HG03442 (cell line): ENCODE measurements around the gene RPS6KA2.

ENCODE experiments used
- ATAC-seq: cut with Tn5 transposase; IDR thresholded peaks from one replicate; pipeline ENCODE4 v1.9.1; 2021; ENCODE audit warnings: mild to moderate bottlenecking, moderate library complexity; ENCODE audit not compliant: unreplicated experiment

Gene RPS6KA2

DNA sequence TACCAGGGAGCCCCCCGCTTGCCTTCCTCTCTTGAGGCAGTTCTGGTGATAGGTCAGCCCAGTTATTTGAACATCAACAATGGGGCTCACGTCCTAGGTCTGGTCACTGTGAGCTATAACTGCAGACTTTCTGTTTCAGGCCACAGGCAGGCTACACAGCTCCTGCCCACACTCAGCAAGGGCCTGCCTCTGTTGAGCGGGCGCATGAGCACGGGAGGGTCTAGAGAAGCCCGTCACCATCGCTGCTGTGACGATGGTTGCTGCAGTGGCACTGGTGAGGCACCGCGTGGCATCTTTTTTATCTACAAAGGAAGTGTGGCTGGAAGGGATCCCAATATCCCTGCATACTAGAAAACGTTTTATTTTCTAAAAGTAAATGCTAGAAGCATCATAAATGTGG lies 118.3 kb downstream of the RPS6KA2 start:
- no peak for ATAC-seq

DNA sequence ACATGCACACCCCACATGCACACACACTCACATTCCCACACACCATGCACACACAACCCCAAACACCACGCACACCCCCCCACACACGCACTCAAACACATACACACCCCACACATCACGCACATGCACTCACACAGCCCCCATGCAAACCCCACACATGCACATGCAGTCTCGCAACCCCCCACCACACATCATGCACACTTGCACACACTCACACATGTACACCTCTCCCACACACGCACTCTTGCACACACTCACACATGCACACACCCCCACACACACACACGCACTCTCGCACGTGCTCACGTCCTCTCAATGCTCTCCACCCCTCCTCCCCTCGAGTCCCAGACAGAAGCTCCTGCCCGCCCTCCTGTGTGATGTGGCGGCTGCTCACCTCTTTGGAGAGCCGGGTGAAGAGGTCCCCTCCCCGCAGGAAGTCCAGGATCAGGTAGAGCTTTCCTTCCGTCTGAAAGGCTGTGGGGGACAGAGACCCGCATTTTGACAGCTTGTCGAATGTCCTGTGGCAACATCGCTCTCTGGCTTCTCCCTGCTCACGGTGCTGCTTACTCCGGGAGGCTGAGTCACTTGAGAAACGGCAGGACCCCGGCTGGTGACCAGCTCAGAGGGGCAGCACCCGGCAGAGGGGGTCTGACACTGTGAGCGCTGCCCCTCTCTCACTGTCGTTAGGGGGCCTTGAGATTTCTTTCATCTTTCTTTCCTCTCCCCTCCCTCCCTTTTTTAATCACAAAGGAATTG lies 119.1 kb downstream of the RPS6KA2 start:
- no peak for ATAC-seq

DNA sequence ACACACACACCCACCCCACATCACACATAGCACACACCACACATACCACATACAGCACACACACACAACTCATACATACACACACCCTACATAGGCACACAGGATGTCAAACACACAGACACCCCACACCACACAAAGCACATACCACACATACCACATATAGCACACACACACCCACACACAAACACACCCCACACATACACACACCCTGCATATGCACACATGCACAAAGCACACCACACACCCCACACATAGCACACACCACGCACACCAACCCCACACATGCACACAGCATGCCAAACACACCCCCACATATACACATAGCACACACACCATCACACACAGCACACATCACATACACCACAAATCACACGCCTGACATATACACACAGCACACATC lies 119.7 kb downstream of the RPS6KA2 start:
- no peak for ATAC-seq

DNA sequence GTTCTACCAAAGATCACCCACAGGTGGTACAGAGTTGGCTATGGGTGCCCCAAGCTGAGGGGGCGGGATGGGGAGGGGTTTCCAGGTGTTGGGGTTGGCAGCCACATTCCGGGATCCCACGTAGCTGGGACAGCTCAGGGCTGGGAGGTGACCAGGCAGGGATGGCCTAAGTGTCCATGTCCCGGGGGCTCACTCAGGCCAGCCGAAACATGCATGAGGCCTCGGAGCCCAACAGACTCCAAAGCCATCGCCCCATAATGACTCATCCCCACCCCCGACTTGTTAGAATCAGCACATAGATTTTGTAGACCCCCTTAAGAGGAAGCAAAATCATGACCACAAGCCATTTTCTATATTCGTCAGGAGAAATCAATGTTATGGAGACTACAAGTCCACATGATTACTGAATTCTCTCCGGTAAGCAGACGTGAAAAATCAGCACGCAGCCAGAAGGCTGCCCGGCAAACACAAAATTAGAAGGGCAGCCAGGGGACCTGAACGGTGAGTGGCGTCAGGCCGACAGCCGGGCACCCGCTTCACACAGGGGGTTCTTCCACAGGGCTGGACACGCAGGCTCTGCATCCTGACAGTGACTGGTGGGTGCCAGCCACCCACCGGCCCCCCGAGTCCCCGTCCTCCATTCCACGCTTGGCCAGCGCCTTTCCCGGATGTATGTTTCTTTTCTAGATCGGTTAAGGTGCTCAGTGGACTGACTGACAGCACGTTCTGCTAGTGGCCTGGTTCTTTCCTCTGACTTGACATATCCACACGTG lies 121.7 kb downstream of the RPS6KA2 start:
- no peak for ATAC-seq

DNA sequence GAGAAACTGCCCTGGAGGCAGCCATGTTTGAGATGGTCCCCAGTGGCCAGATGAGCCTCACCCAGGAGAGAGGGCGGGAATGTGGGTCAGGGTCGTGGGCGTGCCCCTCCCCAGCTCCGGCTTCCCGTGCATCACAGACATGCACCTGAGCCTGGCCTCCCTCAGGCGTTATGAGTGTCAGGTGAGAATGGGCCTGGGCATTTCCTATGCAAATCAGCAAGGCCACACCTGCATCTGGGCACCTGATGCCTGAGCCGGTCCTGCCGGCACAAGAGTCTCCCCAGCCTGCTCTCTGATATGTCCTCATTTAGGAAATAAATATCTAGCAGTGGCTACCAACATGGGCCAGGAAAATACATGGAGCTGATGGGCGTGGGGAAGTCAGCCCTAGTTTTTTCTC lies 123.0 kb downstream of the RPS6KA2 start:
- no peak for ATAC-seq

DNA sequence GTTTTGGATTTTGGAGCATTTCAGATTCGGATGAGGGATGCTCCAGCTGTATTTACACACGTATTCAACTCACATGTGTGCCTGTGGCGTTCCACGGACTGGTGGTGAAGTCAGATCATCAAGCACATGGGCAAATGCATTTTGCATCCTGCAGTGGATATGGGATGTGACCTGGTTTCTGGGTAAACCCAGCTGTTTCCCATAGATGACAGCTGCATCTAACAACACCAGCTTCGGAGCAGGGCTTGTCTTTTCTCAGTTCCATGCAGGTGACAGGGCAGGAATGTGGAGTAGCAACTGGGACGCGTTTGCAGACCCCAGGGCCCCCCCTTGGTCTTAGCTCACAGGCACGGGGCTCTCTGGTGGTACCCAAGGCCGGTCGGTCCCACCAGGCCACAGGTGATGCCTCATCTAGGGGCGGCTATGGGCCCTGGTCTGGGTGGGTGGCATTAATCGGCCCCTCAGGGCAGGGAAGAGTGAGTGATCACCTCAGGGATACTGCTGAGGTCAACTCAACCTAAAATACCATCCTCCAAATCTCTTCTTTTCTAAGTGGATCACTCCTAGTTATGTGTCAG lies 123.8 kb downstream of the RPS6KA2 start:
- no peak for ATAC-seq

DNA sequence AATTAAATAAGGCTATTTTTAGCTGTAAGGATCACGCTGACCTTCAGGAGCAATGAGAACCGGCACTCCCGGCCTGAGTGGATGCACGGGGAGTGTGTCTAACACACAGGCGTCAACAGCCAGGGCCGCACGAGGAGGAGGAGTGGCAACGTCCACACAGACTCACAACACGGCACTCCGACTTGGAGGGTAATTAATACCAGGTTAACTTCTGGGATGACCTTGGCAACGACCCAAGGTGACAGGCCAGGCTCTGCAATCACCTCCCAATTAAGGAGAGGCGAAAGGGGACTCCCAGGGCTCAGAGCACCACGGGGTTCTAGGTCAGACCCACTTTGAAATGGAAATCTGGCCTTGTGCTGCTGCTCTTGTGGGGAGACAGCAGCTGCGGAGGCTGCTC lies 124.6 kb downstream of the RPS6KA2 start:
- ATAC-seq = no peak

DNA sequence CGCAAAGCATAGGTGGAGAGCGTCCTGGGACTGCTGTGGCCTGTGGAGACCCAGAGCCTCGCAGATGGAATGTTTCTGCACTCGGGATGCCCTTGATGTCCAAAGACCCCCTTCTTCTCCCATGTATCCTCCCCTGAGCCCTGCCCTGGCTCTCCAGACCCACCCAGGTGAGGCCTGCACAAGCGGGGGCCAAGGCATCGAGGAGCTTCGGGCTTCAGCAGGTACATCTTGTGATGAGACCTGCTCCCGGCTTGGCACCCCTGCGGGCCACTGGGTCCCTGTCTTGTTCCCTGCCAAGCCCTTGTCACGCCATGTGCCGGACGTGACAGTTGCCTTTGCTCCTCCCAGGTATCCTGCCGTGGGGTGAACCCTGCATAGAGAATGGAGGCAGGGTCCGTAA lies 125.8 kb downstream of the RPS6KA2 start:
- ATAC-seq = no peak

DNA sequence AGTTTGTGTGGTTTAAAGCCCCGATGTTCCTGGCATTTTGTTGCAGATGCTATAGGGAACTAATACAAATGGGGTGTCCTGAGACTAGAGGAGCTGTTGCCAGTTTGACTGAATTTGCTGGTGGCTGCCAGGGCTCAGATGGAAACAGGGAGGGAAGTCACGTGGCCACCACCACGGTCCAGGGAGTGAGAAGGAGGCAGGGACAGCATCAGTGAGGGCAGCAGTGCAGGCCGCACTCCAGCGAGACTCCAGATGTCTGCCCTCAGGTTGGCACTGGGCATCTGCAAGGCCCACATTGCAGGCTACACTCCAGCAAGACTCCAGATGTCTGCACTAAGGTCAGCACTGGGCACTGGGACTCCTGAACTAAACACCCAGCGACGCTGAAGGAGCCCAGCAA lies 126.8 kb downstream of the RPS6KA2 start:
- ATAC-seq = no peak

DNA sequence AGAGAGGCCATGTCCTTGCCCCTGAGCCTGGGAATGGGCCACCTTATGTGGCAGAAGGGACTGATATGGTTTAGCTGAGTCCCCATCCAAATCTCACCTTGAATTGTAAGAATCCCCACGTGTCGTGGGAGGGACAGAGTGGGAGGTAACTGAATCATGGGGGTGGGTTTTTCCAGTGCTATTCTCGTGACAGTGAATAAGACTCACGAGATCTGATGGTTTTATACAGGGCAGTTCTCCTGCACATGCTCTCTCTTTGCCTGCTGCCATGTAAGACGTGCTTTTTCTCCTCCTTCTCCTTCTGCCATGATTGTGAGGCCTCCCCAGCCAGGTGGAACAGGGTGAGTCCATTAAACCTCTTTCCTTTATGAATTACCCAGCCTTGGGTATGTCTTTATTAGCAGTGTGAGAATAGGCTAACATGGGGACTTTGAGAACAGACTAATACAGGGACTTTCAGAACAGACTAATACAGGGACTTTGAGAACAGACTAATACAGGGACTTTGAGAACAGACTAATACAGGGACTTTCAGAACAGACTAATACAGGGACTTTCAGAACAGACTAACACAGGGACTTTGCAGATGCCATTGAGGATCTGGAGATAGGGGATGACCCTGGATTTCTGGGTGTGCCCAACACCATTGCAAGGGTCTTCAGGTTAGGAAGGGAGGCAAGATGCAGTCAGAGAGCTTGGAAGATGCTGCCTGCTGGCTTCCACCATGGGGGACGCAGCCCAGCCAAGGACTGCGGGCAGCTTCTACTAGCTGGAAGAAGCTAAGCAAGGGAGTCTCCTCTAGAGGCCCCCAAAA lies 127.5 kb downstream of the RPS6KA2 start:
- peak; percentile 85 for ATAC-seq

DNA sequence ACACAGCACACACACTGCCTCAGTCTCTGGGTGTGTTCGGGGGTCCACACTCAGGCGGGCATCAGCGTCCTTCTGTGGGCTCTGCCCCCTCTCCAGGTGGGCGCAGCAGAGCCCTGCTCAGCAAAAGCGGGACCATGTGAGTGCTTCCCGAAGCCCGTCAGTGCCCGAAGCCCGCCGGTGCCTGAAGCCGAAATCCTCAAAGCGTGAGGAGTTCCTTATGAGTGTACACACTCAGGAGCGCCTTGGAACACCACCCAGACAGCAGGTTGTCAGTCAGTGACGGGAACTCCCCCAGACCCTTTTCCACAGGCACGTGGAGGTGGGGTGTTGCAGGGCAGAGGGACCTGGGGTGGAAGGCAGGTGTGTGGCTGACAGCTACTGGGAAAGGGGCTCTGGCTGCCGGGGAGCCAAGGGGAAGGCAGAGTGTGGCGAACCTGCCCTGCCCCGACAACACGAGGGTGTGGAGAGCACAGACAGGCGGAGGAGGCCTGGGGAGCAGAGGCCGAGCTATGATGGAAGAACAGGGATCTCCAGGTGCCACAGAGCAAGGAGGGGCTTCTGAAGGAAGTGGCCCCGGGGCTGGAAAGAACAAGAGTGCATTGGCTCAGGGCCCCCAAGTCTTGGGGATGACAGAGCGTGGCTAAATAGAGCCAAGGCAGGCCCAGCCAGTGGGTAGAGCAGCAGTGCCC lies 128.2 kb downstream of the RPS6KA2 start:
- ATAC-seq = no peak

DNA sequence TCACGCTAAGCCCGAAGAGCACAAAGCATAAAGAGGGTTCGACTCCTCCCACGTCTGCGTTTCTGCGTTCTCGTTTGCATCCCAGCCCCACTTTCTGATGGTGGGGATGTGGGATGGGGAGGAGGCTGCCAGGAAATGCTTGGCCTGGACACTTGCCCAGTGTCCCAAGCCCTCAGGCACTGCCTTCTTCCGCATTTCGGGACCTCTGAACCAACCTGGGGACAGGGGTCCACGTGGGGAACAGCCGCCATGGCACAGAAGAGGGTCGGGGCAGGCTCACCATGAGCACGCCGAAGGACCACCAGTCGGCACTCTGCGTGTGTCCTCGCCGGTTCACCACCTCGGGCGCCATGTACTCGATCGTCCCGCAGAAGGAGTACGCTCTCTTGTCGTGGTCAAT lies 128.8 kb downstream of the RPS6KA2 start:
- no peak for ATAC-seq

DNA sequence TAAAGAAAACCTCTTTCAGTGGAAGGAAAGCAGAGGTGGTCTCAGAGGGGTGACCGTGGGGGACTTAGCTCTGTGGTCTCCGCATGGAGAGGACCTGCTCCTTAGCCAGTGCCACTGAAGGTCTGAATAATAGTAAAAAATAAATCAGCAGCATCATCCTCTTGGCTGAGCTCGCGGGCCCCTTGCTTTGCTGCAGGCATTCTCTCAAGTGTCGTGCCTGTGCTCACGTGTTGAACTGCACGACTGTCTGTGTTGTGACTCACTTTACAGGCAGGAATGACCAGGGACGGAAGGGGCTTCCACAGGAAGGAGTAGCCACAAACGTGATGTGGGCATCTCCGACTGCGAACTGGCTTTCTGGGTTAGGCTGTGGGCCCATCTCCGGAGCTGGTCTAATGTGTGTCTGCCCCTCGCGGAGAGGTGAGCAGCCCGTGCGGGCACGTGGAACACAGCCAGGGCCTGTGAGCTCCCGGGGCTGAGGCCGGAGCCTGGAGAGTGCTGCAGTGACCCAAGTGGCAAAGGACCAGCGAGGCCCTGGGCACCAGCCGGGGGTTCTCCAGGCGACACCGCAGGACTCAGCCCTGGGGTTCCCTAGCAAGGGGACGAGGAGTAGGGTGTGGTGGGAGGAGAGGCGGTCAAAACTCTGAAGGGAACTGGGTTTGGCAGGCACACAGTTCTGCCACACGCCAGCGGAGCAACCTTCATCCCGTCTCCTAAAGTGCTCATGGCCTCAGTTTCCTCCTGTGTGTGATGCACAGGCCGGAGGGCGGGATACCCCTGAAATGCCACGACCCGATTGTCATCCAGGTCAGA lies 129.8 kb downstream of the RPS6KA2 start:
- no peak for ATAC-seq

DNA sequence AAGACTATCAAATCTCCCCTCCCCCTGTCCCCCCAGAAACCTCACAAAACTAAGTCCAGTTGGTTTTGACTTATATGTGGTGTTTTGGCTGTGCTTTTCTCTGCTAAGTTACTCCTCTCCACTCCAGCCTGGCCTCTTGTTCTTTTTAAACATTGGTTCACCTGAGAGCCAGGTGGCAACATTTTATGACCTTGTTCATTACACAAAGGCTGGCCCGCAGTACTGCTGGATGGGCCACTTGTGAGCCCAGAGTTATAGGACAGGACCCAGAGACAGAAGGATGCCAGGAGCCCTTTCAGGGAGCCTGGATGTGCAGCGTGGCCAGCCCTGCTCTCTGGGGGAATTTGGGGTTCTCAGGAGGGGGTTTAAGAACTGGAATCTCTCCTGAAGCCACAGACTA lies 130.6 kb downstream of the RPS6KA2 start:
- ATAC-seq = no peak

DNA sequence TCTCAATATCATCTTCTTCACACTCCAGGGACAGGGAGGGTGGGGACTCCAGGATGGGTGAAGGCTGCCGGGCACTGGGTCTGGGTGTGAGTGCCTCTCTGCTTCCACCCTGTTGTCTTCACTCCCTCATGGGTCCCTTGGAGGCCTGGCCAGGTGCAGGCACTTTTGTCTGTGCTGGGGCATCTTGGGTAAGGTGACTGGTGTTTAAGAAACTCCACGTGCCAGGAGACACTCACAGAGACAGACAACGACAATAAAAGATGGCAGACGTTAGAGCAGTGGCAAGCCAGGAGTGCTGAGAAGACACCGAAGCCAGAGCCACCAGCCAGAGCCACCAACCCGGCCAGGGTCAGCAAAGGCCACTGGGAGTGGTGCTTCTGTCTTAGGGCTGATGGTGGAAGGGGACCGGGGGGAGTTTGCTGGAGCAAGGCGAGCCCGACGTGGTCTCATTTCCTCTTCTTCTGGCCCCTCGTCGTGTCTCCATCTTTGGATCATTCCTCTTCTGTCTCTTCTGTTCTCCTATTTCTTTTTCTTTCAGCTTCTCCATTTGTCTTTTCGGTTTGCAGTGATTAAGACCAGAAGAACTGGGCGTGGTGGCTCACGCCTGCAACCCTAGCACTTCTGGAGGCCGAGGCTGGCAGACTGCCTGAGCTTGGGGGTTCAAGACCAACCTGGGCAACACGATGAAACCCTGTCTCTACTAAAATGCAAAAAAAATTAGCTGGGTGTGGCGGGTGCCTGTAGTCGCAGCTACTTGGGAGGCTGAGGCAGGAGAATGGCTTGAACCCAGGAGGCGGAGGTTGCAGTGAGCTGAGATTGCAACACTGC lies 131.3 kb downstream of the RPS6KA2 start:
- no peak for ATAC-seq

DNA sequence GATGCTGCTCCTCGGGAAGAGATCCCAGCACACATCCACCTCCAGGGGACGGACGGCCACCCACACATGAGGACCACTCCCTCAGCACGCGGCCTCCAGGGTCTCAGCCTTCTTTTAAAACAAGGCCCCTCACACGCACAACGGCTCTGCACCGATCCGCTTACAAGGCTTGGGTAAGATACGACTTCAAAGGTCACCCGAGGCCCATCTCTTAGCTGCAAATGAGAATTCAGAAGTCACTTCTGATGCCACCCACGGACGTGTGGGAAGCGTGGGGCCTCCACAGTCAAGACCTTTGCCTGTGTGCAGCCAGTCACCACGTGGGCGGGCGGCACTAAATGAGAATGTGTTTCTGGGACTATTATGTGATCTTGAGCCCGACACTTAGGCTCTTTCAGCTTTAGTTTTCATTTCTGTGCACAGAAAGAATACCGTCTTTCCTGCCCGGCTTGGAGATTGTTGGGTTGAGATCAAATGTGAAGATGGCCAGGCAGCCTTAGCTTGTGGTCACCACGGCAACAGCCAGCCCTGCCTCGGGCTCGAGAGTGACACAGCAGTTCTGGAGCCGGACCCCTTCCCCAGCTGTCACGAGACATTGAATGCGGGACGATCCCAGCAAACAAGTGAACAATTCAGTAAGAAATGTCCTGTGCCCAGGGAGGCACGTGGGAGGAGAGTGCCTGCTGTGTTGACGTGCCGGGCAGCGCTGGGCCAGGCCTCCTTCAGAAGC lies 132.1 kb downstream of the RPS6KA2 start:
- no peak for ATAC-seq

DNA sequence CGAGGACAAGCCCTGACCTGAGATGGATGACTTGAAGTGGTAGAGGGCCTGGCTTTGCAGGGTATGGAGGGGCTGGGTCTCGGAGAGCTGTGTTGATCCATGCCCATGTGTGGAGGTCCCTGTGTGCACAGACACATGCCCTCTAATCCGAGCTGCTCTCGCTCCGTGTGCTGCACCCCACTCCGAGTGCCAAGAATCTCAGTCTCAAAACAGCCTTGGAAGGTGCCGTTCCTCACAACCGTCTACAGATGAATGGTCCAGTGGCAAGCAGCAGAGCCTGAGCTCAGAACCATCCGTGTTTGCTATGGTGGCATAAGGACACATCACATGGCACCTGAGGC lies 133.0 kb downstream of the RPS6KA2 start:
- no peak for ATAC-seq

DNA sequence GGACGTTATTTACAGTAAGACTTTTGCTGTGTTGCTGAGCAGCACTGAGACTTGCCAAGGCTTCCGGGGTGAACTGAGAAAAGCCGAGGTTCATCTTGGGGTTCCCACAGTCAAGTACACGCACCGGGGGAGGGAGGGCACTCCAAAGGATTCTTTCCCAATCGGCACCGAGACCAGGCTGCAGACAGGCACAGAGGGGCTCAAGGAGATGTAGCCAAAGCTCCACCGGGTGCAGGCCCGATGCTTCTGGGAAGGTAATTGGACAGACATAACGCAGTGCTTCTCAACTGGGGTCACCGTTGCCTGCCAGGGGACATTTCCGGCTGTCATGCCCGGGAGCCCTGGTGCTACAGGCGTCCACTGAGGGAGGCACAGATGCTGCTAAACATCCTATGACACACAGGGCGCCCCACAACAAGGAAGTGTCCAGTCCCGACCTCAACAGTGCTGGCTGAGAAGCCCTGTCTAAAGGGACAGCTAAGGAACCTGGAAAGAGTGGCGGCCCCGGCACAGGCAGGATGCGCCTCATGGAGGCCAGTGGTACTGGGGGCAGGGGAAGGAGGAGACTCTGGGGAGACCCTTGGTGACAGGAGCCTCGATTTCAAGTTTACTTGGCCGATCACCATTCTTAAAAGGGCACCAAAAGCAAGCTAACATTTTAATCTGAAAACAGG lies 133.5 kb downstream of the RPS6KA2 start:
- no peak for ATAC-seq
